Measurements from ENCODE around the gene PRR12. TPM values are rescaled to one million over a fixed set of nuclear protein-coding genes. Genes with fewer than 3 reads are reported as not detected.

The PRR12 gene
- total and polyA plus RNA-seq, 4 donors, result 0.86 to 3.5 (median 2.8) TPM

DNA sequence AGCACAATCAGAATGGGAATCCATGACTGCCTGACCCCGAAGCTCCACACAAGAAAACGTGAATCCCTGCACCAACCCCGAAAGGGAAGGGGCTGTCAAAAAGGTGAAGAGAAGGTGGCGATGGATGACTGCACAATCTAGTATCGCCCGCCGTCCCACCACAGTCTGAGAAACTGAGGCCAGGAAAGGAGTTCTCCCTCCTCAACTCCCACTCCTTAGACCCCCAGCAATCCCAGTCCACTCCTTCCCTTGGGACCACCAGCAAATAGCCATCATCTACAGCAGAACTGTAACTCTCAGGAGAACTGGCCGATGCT, 11.1 kb upstream of the PRR12 start (continued):
- TF ChIP-seq, protein P1, sequence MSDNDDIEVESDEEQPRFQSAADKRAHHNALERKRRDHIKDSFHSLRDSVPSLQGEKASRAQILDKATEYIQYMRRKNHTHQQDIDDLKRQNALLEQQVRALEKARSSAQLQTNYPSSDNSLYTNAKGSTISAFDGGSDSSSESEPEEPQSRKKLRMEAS (IDR thresholded peaks at IDR 0.05), result no peak
- no peak for TF ChIP-seq FOXA1 (IDR thresholded peaks at IDR 0.05)
- TF ChIP-seq HNF4G (IDR thresholded peaks at IDR 0.05), result no peak

DNA sequence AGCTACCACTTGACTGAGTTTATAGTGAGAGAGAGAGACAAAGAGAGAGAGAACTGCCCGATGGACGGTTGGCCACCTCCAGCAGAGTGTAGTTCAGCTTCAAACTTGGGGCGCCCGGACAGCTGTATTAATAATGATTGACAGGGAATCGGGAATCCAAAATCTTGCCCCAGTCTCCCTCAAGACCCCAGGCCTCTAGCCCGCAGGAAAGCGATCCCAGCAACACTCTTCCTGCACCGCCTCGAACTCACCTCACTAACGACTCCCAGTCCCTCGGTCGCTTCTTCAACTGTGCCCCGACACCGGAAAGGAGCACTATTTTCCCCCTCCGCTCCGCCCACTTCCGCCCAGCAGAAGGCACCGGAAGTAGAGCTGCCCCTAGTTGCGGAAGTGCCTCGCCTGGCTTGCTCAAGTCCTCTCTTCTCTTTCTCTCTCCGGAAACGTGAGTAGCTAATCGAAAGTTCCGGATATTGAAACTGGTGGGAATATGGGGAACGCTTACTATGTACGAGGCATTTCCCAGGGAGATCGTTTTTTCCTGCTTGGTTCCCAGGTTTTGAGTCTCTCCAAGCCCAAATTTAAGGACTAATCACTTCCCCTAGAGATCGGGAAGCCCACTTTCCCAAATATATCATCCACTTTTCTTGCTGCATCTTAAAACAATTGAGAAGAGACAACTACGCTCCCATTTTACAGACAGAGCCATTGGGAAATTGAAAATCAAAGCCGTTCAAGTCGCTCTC, 10.5 kb upstream of the PRR12 start, which contains the start of gene NOSIP:
Gene NOSIP, minus strand, starts transcription at position 293 of the 743 bp plus-strand sequence. CDS start 19,865 bp downstream, outside the sequence.
- TF ChIP-seq ATF3 (IDR thresholded peaks at IDR 0.05), result no peak
- TF ChIP-seq SP1 (IDR thresholded peaks at IDR 0.05), result peak; percentile 77
- TF ChIP-seq CTCF (IDR thresholded peaks at IDR 0.05; ENCODE audit: low read depth, low read length, missing input control), result no peak
- TF ChIP-seq NR2F2 (IDR thresholded peaks at IDR 0.05), result peak; percentile 74
- peak; percentile 91 for TF ChIP-seq REST (IDR thresholded peaks at IDR 0.05)
- TF ChIP-seq EGR1 (IDR thresholded peaks at IDR 0.05; ENCODE audit: low read depth in 2 of 2), result peak; percentile 88 to 90
- TF ChIP-seq RAD21 (IDR thresholded peaks at IDR 0.05), result peak; percentile 38 to 39
- peak; percentile 19 to 20 for TF ChIP-seq HNF4A (conservative IDR thresholded peaks at IDR 0.05)
- TF ChIP-seq YY1 (IDR thresholded peaks at IDR 0.05), result peak; percentile 69
- TF ChIP-seq RXRA (IDR thresholded peaks at IDR 0.05), result peak; percentile 30 to 47
- no peak for TF ChIP-seq JUND (IDR thresholded peaks at IDR 0.05)
- peak; percentile 89 for TF ChIP-seq TAF1 (conservative IDR thresholded peaks at IDR 0.05)
- TF ChIP-seq, protein P1 (IDR thresholded peaks at IDR 0.05), result peak; percentile 90
- no peak for TF ChIP-seq FOXA2 (IDR thresholded peaks at IDR 0.05)
- TF ChIP-seq FOXA1 (IDR thresholded peaks at IDR 0.05), result peak; percentile 38
- peak; percentile 100 for TF ChIP-seq GABPA (IDR thresholded peaks at IDR 0.05 in 1 of 2, conservative IDR thresholded peaks at IDR 0.05 in 1 of 2)
- TF ChIP-seq HNF4G (IDR thresholded peaks at IDR 0.05), result no peak
- TF ChIP-seq, protein P2, sequence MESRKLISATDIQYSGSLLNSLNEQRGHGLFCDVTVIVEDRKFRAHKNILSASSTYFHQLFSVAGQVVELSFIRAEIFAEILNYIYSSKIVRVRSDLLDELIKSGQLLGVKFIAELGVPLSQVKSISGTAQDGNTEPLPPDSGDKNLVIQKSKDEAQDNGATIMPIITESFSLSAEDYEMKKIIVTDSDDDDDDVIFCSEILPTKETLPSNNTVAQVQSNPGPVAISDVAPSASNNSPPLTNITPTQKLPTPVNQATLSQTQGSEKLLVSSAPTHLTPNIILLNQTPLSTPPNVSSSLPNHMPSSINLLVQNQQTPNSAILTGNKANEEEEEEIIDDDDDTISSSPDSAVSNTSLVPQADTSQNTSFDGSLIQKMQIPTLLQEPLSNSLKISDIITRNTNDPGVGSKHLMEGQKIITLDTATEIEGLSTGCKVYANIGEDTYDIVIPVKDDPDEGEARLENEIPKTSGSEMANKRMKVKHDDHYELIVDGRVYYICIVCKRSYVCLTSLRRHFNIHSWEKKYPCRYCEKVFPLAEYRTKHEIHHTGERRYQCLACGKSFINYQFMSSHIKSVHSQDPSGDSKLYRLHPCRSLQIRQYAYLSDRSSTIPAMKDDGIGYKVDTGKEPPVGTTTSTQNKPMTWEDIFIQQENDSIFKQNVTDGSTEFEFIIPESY (IDR thresholded peaks at IDR 0.05), result peak; percentile 87
- H3K27me3 ChIP-seq (ENCODE audit: control insufficient read depth in 4 of 4, insufficient read depth in 4 of 4, low read length in 3 of 4), result no peaks in the 10 kb centered on the region
- peaks cover 0 to 3% (median under 1%) of the 10 kb centered on the region in 4 donors for H3K36me3 ChIP-seq (ENCODE audit: control insufficient read depth in 4 of 4, insufficient read depth in 3 of 4, low read depth in 1 of 4, low read length in 3 of 4)
- H3K27ac ChIP-seq (ENCODE audit: low read depth in 1 of 2, low read length in 2 of 2), result peak within 1 kb of the TSS; percentile 7 to 32
- H3K4me3 ChIP-seq (ENCODE audit: low read depth in 1 of 3, low read length in 3 of 3), result peak within 1 kb of the TSS; percentile 59 to 87 (median 83)
- H3K4me1 ChIP-seq (ENCODE audit: control insufficient read depth in 4 of 4, insufficient read depth in 4 of 4, low read length in 3 of 4), result peaks cover 4 to 22% (median 18%) of the 10 kb centered on the region in 4 donors
- DNase-seq (ENCODE audit: low spot score), result peak; percentile 96
- 2% methylated on average over 31 of the region's 31 CpGs for WGBS
- no peaks in the 10 kb centered on the region for H3K9me3 ChIP-seq (ENCODE audit: control insufficient read depth in 4 of 4, low read length in 3 of 4)
- H3K9ac ChIP-seq (ENCODE audit: low read depth in 1 of 2, low read length in 2 of 2), result peak within 1 kb of the TSS; percentile 71 to 90

Measured in liver (tissue), 9 donors.